Measurements from ENCODE around the gene AUTS2.
A peak's percentile ranks its signal among the peaks of the same experiment; 100 is the strongest.

AUTS2 gene

GRCh38 chr7:69736126-69736810, 138.0 kb downstream of the AUTS2 start:
- ChIA-PET CTCF (no interaction called here), POLR2A (no interaction called here)
- no peak for DNase-seq (ENCODE audit: extremely low spot score)
- TF ChIP-seq L3MBTL2 (conservative IDR thresholded peaks at IDR 0.05) = no peak
- peak; percentile 33; the same call in 1 of the 2 replicates for TF ChIP-seq PKNOX1 (IDR thresholded peaks at IDR 0.05)

DNA sequence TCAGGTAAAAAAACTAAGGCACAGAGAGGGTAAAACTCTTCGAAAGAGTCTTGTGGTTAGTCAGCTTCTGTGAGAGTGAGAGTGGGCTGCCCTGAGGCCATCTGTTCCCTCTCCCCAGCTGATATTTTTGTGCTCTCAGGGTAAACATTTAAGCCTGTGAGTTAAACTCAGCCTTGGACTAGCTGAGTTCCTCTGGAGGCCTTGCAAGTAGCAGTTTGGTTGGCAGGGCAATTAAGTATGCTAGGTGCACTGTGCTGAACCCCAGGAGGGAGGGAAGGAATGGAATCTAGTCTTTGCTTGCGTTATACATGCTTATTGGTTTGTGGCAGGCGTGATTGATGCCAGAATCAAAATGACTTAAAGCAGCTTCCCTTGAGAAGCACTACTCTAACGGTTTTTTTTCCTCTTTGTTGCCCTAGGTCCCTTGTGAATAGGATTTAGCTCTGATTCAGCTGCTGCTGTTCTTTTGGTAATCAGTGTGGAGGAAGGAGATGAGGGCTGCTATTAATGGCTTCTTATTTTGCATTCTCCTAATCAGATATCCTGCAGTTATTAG, 140.2 kb downstream of the AUTS2 start:
- TF ChIP-seq FOXM1 (IDR thresholded peaks at IDR 0.05; ENCODE audit: borderline replicate concordance) (no peak), L3MBTL2 (conservative IDR thresholded peaks at IDR 0.05) (no peak), PKNOX1 (IDR thresholded peaks at IDR 0.05) (peak; percentile 92)
- peak; percentile 31 for DNase-seq (ENCODE audit: extremely low spot score)
- ChIA-PET POLR2A (no interaction called here), CTCF (no interaction called here)

DNA sequence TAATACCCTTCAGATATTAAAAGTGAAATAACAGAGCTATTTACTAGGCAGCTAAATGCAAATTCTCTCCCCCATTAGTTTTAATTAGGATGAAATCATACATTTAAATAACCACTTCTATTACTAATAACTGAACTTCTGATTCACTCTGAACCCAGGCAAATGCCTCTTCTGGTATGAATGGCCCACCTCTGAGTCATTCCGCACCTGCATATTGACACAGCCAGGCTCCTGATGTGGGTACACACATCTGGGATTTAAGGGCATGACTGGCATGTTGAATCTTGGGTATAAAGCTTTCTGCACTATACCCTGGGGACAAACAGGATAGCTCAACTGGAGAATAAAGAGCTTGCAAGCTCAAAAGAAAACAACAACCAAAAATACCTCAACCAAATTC, 140.9 kb downstream of the AUTS2 start:
- CTCF ChIA-PET = interaction anchor here (0.8 kb wide), 1 partner anchor 61 kb away, joined by 3 read pairs; no protein-coding TSS in a partner anchor

DNA sequence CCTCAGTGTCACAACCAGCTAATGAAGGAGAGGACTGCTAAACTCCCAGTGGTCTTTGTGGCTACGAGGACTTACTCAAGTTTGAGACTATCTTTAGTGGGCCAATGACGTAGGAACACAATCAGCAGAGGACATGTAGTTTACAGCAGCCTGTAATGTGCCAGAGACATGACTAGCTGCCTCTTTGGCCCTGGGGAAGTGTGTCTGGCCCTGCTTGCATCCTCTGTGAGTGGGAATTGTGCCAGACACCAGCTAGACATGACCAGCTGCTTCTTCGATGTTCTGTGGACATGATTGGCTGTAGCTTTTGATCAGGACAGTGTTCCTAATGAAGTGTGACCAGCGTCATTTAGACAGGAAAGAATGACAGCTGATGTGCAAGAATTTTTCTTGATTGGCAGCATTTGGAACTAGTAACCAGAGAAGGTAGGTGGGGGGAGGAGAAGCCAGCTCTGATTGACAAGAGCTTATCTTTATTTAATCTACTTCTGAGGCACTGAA, 141.7 kb downstream of the AUTS2 start:
- TF ChIP-seq LEF1 (IDR thresholded peaks at IDR 0.05; ENCODE audit: borderline replicate concordance) (no peak), PKNOX1 (IDR thresholded peaks at IDR 0.05) (peak; percentile 84)
- DNase-seq (ENCODE audit: extremely low spot score) = peak; percentile 17
- ChIA-PET POLR2A (interaction anchor here (0.9 to 1.1 kb wide), 2 partner anchors 9 to 79 kb away, joined by 3 to 4 read pairs; no protein-coding TSS in a partner anchor), CTCF (interaction anchor here (0.8 kb wide), 1 partner anchor 60 kb away, joined by 3 read pairs; no protein-coding TSS in a partner anchor)

More for the DNA sequence above, 140.9 kb downstream of the AUTS2 start:
- no peak for TF ChIP-seq NFRKB (IDR thresholded peaks at IDR 0.05)
- TF ChIP-seq ZNF384 (IDR thresholded peaks at IDR 0.05) = no peak
- TF ChIP-seq ELF4 (IDR thresholded peaks at IDR 0.05) = no peak
- no peak for TF ChIP-seq FOXM1 (IDR thresholded peaks at IDR 0.05; ENCODE audit: borderline replicate concordance)
- TF ChIP-seq LEF1 (IDR thresholded peaks at IDR 0.05; ENCODE audit: borderline replicate concordance) = no peak
- TF ChIP-seq L3MBTL2 (conservative IDR thresholded peaks at IDR 0.05) = no peak
- no peak for TF ChIP-seq FOXA1 (IDR thresholded peaks at IDR 0.05)
- no peak for TF ChIP-seq SUZ12 (IDR thresholded peaks at IDR 0.05)
- TF ChIP-seq SP1 (IDR thresholded peaks at IDR 0.05) = no peak
- no peak for TF ChIP-seq FOXK2 (IDR thresholded peaks at IDR 0.05)
- TF ChIP-seq BHLHE40 (IDR thresholded peaks at IDR 0.05; ENCODE audit: borderline replicate concordance) = no peak
- no peak for TF ChIP-seq CTBP1 (IDR thresholded peaks at IDR 0.05; ENCODE audit: borderline replicate concordance)
- TF ChIP-seq HDGF (IDR thresholded peaks at IDR 0.05; ENCODE audit: borderline replicate concordance) = no peak
- TF ChIP-seq TARDBP (IDR thresholded peaks at IDR 0.05) = no peak
- no peak for TF ChIP-seq ARNT (IDR thresholded peaks at IDR 0.05)
- no peak for TF ChIP-seq PKNOX1 (IDR thresholded peaks at IDR 0.05)
- no peak for DNase-seq (ENCODE audit: extremely low spot score)
- POLR2A ChIA-PET = interaction anchor here (1.1 kb wide), 1 partner anchor 80 kb away, joined by 3 read pairs; no protein-coding TSS in a partner anchor

DNA sequence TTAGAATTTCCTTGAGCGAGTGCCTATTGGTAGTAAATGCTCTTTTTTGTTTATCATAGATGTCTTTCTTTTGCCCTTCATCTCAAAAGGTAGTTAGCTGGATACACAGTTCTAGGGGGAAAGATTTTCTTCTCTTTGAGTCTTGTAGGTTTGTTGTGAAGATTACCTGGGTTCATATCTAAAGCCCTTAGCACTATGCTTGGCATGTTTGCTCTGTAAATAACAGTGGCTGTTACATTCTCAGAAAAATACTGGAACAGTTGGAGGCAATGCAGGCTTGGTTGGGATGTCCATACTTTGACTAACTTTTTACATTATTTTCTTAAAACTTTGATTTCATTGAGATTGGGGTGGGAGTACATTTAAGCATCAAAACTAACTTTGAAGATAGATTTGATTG, 144.0 kb downstream of the AUTS2 start:
- no peak for DNase-seq (ENCODE audit: extremely low spot score)
- ChIA-PET CTCF (interaction anchor here (1.3 kb wide), 1 partner anchor 37 kb away, joined by 3 read pairs; no protein-coding TSS in a partner anchor), POLR2A (no interaction called here)
- TF ChIP-seq CTBP1 (IDR thresholded peaks at IDR 0.05; ENCODE audit: borderline replicate concordance) = no peak
- no peak for TF ChIP-seq ARNT (IDR thresholded peaks at IDR 0.05)
- TF ChIP-seq FOXM1 (IDR thresholded peaks at IDR 0.05; ENCODE audit: borderline replicate concordance) = no peak
- TF ChIP-seq HDGF (IDR thresholded peaks at IDR 0.05; ENCODE audit: borderline replicate concordance) = no peak
- no peak for TF ChIP-seq TARDBP (IDR thresholded peaks at IDR 0.05)
- TF ChIP-seq ZNF384 (IDR thresholded peaks at IDR 0.05) = no peak
- TF ChIP-seq FOXA1 (IDR thresholded peaks at IDR 0.05) = no peak
- no peak for TF ChIP-seq NFRKB (IDR thresholded peaks at IDR 0.05)
- TF ChIP-seq FOXK2 (IDR thresholded peaks at IDR 0.05) = no peak
- TF ChIP-seq SUZ12 (IDR thresholded peaks at IDR 0.05) = no peak
- TF ChIP-seq BHLHE40 (IDR thresholded peaks at IDR 0.05; ENCODE audit: borderline replicate concordance) = no peak
- no peak for TF ChIP-seq ELF4 (IDR thresholded peaks at IDR 0.05)
- TF ChIP-seq L3MBTL2 (conservative IDR thresholded peaks at IDR 0.05) = no peak
- TF ChIP-seq PKNOX1 (IDR thresholded peaks at IDR 0.05) = no peak
- TF ChIP-seq LEF1 (IDR thresholded peaks at IDR 0.05; ENCODE audit: borderline replicate concordance) = no peak
- TF ChIP-seq SP1 (IDR thresholded peaks at IDR 0.05) = no peak
